GM13977 (cell line): ENCODE measurements around the gene CATSPER1.

Experiments used
- DNase-seq: peaks from one replicate; pipeline ENCODE4 v3.0.0; 2012; ENCODE audit warnings: low spot score
- in situ Hi-C: fragments of 300-500 bp; cut with MboI; formaldehyde crosslinking; loops from one replicate; pipeline ENCODE4 v1.12.0; 2022; ENCODE audit warnings: low sequenced_read_pairs, low pct_unique_long_range_greater_than_20kb, mixed read lengths, inconsistent platforms; ENCODE audit not compliant: unreplicated experiment
- TF ChIP-seq, protein P1 (sequence below): IDR thresholded peaks from 2 replicates; pipeline ENCODE4 v1.5.1; 2012; ENCODE audit warnings: mild to moderate bottlenecking, control low read depth; ENCODE audit not compliant: insufficient read depth; ENCODE audit errors: extremely low read depth, missing control alignments

CATSPER1 gene

DNA sequence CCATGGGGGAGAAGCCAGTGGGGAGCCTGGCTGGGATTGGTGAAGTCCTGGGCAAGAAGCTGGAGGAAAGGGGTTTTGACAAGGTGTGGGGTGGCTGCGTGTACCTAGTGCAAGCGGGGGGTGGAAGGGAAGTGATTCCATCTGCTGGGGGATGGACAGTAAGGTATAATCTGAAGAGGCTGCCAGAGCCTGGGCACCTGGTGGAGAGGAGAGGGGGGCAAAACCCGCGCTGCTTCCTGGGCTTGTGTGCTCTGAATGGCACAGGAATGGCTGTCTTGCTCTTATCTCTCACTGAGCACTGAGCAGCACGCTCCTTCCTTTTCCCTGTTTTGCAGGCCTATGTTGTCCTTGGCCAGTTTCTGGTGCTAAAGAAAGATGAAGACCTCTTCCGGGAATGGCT is 23.0 kb downstream of the CATSPER1 start:
- no peak for DNase-seq
- in situ Hi-C loops, result no loop called here
- TF ChIP-seq, protein P1, sequence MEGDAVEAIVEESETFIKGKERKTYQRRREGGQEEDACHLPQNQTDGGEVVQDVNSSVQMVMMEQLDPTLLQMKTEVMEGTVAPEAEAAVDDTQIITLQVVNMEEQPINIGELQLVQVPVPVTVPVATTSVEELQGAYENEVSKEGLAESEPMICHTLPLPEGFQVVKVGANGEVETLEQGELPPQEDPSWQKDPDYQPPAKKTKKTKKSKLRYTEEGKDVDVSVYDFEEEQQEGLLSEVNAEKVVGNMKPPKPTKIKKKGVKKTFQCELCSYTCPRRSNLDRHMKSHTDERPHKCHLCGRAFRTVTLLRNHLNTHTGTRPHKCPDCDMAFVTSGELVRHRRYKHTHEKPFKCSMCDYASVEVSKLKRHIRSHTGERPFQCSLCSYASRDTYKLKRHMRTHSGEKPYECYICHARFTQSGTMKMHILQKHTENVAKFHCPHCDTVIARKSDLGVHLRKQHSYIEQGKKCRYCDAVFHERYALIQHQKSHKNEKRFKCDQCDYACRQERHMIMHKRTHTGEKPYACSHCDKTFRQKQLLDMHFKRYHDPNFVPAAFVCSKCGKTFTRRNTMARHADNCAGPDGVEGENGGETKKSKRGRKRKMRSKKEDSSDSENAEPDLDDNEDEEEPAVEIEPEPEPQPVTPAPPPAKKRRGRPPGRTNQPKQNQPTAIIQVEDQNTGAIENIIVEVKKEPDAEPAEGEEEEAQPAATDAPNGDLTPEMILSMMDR, result no peak

DNA sequence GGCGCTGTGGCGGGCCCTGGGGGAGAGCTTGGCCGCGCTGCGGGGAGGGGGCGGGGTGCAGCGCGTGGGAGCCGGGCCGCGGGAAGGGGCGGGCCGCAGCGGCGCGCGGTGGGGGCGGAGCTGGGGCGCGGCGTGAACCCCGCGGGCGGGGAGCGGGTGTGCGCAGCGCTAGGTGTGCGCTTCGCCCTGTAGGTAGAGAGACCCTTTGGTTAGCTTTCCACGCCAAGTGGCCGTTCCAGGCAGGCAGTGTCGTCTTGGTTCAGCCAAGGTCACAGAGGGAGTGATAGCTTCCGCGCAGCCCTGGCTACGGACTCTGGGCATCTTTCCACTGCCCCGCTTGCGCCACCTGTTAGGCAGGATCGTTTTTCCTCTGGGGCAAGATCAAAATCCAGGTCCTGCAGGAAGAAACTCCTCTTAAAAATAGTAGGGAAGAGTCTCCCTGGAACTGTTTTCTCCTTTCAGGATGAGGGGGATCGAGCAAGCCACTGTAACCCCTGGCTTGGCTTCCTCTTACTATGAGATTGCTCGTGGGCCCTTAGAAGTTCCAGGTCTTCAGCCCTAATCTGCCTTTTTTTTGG is 23.5 kb downstream of the CATSPER1 start:
- DNase-seq, result peak; percentile 85
- in situ Hi-C loops, result no loop called here
- TF ChIP-seq, protein P1, result no peak

DNA sequence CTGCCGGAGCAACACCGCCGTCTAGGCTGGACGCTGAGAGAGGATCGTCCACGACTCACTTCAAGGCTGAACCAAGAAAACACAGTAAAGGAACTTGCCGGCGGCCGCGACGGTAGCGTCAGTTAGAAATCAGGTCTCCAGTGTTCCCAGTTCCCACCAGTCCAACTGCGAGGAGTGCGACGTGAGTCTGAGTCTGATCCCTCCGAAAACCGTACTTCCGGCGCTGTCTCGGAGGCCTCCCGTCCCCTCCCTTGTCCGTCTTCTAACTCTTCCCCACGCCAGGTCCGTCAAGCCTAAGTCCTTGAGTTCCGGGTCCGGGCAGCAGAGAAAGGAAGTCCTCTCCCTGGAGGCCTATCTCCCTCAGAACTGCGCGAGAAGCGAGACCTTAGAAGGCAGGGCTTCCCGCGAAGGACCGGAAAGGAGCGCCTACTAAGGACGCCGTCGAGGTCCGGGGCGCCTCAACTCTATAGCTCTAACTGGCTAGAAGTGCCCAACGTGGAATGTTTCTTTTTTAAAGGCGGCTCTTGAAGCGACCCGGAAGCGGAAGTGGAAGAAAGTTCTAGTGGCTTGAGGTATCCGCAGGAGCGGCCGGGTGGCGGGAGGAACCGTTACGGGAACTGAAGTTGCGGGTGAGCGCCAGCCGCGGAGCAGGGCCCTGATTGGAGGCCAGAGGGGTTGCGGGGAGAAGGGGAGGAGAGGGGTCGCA is 24.2 kb downstream of the CATSPER1 start, which contains the start of the genes BANF1 and EIF1AD:
BANF1 (plus strand) TSS at position 562 of the 706 bp plus-strand sequence. CDS start 748 bp downstream, outside the sequence.
EIF1AD (minus strand) TSS at position 216 of the 706 bp plus-strand sequence. CDS start 1,768 bp downstream, outside the sequence.
- DNase-seq, result peak; percentile 92
- TF ChIP-seq, protein P1, result no peak
- in situ Hi-C loops, result no loop called here

DNA sequence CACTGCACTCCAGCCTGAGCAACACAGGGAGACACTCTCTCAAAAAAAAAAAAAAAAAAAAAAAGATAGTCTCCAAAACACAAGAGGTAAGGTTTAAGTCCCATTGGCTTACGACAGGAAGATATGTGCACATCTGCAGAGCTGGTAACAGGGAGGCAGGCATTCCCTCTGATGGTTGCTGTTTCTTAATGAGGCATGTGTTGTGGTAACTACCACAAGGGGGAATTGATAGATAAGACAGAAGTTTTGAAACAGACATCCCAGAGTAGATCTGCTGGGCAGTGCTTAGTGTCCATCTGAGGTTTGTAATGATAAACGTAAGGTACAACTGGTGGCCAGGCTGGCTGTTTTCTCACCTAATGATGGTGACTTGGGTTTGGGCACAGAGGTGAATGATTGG is 29.0 kb downstream of the CATSPER1 start:
- TF ChIP-seq, protein P1, result no peak
- in situ Hi-C loops, result no loop called here
- no peak for DNase-seq

DNA sequence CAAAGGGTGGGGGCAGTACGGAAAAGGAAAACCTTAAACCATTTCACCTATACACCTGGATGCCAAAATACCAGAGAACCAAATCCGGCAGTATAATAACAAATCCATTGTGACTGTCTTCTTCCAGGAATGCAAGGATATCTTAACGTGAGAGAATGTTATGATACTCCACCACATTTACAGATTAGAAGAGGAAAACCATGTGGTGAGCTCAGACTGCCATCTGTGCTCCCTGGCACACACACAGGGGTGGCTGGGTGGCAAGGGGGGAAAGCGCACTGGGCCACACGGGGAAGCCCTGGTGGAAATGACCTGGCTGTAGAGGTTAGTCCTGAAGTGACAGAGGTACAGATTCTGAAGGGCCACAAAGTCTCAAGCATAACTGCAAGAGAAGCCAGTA is 34.2 kb downstream of the CATSPER1 start:
- TF ChIP-seq, protein P1, result no peak
- DNase-seq, result no peak
- in situ Hi-C loops, result no loop called here

DNA sequence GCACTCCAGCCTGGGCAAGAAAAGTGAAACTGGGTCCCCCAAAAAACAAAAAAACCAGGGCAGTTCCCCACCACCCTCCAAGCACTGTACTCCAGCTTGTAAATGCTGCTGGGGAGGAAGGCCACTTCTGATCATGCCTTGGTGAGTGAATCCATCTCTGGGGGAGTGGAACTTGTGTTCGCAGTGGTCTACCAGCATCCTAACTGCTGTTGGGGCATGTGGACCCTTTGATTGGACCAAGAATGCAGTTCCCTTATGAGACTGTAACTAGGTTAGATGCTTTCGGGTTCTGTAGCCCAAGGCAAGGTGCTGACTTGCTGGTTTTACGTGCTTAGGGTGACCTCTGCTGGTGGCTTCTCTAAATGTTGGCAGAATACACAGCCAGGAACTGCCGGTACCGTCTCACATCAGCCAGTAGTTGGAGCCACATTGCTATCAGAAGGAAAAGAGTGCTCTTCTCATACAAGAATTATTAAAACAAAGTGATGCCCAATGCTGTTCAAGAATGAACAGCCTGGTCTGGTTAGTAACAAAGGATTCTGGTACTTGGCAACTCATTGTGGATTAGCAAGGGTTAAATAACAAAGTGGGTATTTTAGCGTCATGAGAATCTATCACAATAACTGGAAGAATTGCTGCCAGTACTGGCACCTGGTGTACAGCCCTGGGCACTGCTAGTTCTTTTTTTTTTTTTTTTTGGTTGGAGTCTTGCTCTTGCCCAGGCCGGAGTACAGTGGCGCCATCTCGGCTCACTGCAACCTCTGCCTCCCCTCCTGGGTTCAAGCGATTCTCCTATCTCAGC is 37.3 kb downstream of the CATSPER1 start:
- TF ChIP-seq, protein P1, result peak; percentile 98
- in situ Hi-C loops, result loop anchor here (5.0 kb wide), 1 partner anchor 107 kb away; no protein-coding TSS in a partner anchor
- peak; percentile 92 for DNase-seq
